Natural killer cell treated with Interleukin-12 subunit alpha and Interleukin-12 subunit beta and Interleukin-15 and Interleukin-18, amount 100 ng/mL, for 72 hours (primary cell): ENCODE results near the gene PURA. TPM values are rescaled to one million over a fixed set of nuclear protein-coding genes. Genes with fewer than 3 reads are reported as not detected.

Experiments
- ATAC-seq, 2 donors: fragments of 150-1000 bp; cut with Tn5 transposase in 1 of 2; sonication (Bioruptor Pico), chemical (Tn5 transposase) in 1 of 2; 2 replicates each; pipeline ENCODE4 v1.10.0; 2021
- DNase-seq: peaks from one replicate; pipeline ENCODE4 v3.0.0; 2022; ENCODE audit warnings: low spot score
- H3K27ac Mint-ChIP-seq, 2 donors: 1 replicate in 1 of 2; 2 replicates in 1 of 2; pipeline ENCODE4 v1.8.0; 2022; ENCODE audit warnings: mixed read lengths in 2 of 2, mild to moderate bottlenecking in 1 of 2, moderate library complexity in 1 of 2
- H3K27me3 Mint-ChIP-seq, 2 donors: 1 replicate in 1 of 2; 2 replicates in 1 of 2; pipeline ENCODE4 v1.8.0; 2022; ENCODE audit warnings: mixed read lengths in 2 of 2
- H3K36me3 Mint-ChIP-seq: one replicate; pipeline ENCODE4 v1.8.0; 2022; ENCODE audit warnings: mixed read lengths
- H3K4me1 Mint-ChIP-seq, 2 donors: 1 replicate in 1 of 2; 2 replicates in 1 of 2; pipeline ENCODE4 v1.8.0; 2022; ENCODE audit warnings: low read depth in 2 of 2, mixed read lengths in 2 of 2, mild to moderate bottlenecking in 1 of 2
- H3K4me3 Mint-ChIP-seq: one replicate; pipeline ENCODE4 v1.8.0; 2022; ENCODE audit warnings: mixed read lengths
- H3K9me3 Mint-ChIP-seq: 2 replicates; pipeline ENCODE4 v1.8.0; 2022; ENCODE audit warnings: mixed read lengths
- total RNA-seq, 2 donors: library from RNA; stranded (reverse); gene quantifications; one replicate each; pipeline ENCODE4 v1.2.3, GENCODE V29; 2022

Gene PURA
- total RNA-seq, 2 donors from 2014 or later: 11.1 to 14.0 TPM

- no peaks in the 10 kb centered on the region for H3K4me1 Mint-ChIP-seq
- ATAC-seq: no peak
- no peaks in the 10 kb centered on the region for H3K36me3 Mint-ChIP-seq
- H3K4me3 Mint-ChIP-seq: no peak overlapping the region
- peaks cover 7 to 9% of the 10 kb centered on the region in 2 donors for H3K27me3 Mint-ChIP-seq
- DNase-seq: no peak
- H3K27ac Mint-ChIP-seq: no peak overlapping the region
- no peaks in the 10 kb centered on the region for H3K9me3 Mint-ChIP-seq
These were observed 53.0 kb downstream of the PURA start for GRCh38 chr5:140166911-140167310.

GRCh38 chr5:140168371-140168770, 54.5 kb downstream of the PURA start:
- no peaks in the 10 kb centered on the region for H3K4me1 Mint-ChIP-seq
- no peaks in the 10 kb centered on the region for H3K36me3 Mint-ChIP-seq
- no peak overlapping the region for H3K4me3 Mint-ChIP-seq
- ATAC-seq (no peak), DNase-seq (no peak)
- no peaks in the 10 kb centered on the region for H3K9me3 Mint-ChIP-seq
- no peak overlapping the region for H3K27ac Mint-ChIP-seq
- H3K27me3 Mint-ChIP-seq: peaks cover 2 to 7% of the 10 kb centered on the region in 2 donors

GRCh38 chr5:140169410-140169809, 55.5 kb downstream of the PURA start:
- DNase-seq: no peak
- Mint-ChIP-seq H3K27me3 (peaks cover 2 to 7% of the 10 kb centered on the region in 2 donors), H3K4me1 (peaks cover 6 to 10% of the 10 kb centered on the region in 2 donors), H3K4me3 (no peak overlapping the region), H3K27ac (no peak overlapping the region), H3K36me3 (no peaks in the 10 kb centered on the region), H3K9me3 (no peaks in the 10 kb centered on the region)
- no peak for ATAC-seq

GRCh38 chr5:140172483-140172882, 58.6 kb downstream of the PURA start:
- no peak for ATAC-seq
- Mint-ChIP-seq H3K27ac (no peak overlapping the region), H3K9me3 (no peaks in the 10 kb centered on the region)

GRCh38 chr5:140174014-140174413, 60.1 kb downstream of the PURA start:
- H3K27ac Mint-ChIP-seq: peak overlapping the region; percentile 52 to 79

More at GRCh38 chr5:140172483-140172882, 58.6 kb downstream of the PURA start:
- no peak overlapping the region for H3K4me3 Mint-ChIP-seq
- H3K4me1 Mint-ChIP-seq: peaks cover 17 to 20% of the 10 kb centered on the region in 2 donors
- no peak for DNase-seq
- H3K36me3 Mint-ChIP-seq: no peaks in the 10 kb centered on the region
- peaks cover 8 to 9% of the 10 kb centered on the region in 2 donors for H3K27me3 Mint-ChIP-seq

GRCh38 chr5:140174465-140175366, 60.8 kb downstream of the PURA start, which contains the start of gene CYSTM1:
Gene CYSTM1, plus strand, starts transcription at chr5:140175188. Its CDS starts 19,278 bp downstream, at chr5:140194466.
- H3K4me1 Mint-ChIP-seq: peaks cover 17 to 20% of the 10 kb centered on the region in 2 donors
- no peaks in the 10 kb centered on the region for H3K36me3 Mint-ChIP-seq
- peak; percentile 97 for ATAC-seq
- H3K27ac Mint-ChIP-seq: peak within 1 kb of the TSS; percentile 52 to 79
- DNase-seq: peak; percentile 94
- peaks cover 8 to 9% of the 10 kb centered on the region in 2 donors for H3K27me3 Mint-ChIP-seq
- H3K9me3 Mint-ChIP-seq: no peaks in the 10 kb centered on the region
- H3K4me3 Mint-ChIP-seq: peak within 1 kb of the TSS; percentile 96

More at GRCh38 chr5:140174014-140174413, 60.1 kb downstream of the PURA start:
- ATAC-seq (no peak), DNase-seq (no peak)
- Mint-ChIP-seq H3K36me3 (no peaks in the 10 kb centered on the region), H3K4me1 (peaks cover 17 to 20% of the 10 kb centered on the region in 2 donors), H3K4me3 (peak overlapping the region; percentile 96), H3K9me3 (no peaks in the 10 kb centered on the region), H3K27me3 (peaks cover 8 to 9% of the 10 kb centered on the region in 2 donors)

Other genes with a start within 250 kb of the PURA start
- not detected for gene NRG2, start 70.8 kb upstream of the PURA start, total RNA-seq
- 1 to 10 TPM; 2.6 to 3.1 TPM for gene IGIP, start 11.8 kb downstream of the PURA start, total RNA-seq
- gene CYSTM1, start 61.1 kb downstream of the PURA start, total RNA-seq: 10 to 100 TPM; 11.7 to 14.8 TPM
- 10 to 100 TPM; 49.8 to 62.2 TPM for gene PFDN1, start 189.0 kb downstream of the PURA start, total RNA-seq
- 10 to 100 TPM; 56.0 to 63.0 TPM for gene HBEGF, start 232.5 kb downstream of the PURA start, total RNA-seq
- not detected for gene SLC4A9, start 246.1 kb downstream of the PURA start, total RNA-seq